Pancreas (tissue), 10 donors: ENCODE measurements around the gene PCF11. TPM values are rescaled to one million over a fixed set of nuclear protein-coding genes. Genes with fewer than 3 reads are reported as not detected.

Experiments used
- ATAC-seq, 4 donors: fragments of 200-7000 bp; cut with Tn5 transposase; one replicate each; pipeline versions ENCODE4 v1.8.0 to v1.9.1; 2020; ENCODE audit warnings: mild to moderate bottlenecking in 4 of 4, moderate library complexity in 4 of 4
- DNase-seq, 6 donors: peaks; one replicate each; pipeline ENCODE4 v3.0.0-alpha.2; 2020
- FAIRE-seq: peaks from 2 replicates; lab custom pipeline; 2012; peaks lifted over from hg19 to GRCh38; lab: Jason Lieb, UNC
- H3K27ac ChIP-seq, 4 donors: fragments of 200-600 bp; sonication (generic); 1 replicate in 3 of 4; 2 replicates in 1 of 4; pipeline versions ENCODE4 v1.5.0 to v1.8.0; 2020
- H3K27me3 ChIP-seq, 4 donors: fragments of 200-600 bp; one replicate each; pipeline ENCODE4 v1.8.0; 2021
- H3K36me3 ChIP-seq, 3 donors: fragments of 200-600 bp; sonication (generic) in 1 of 3; one replicate each; pipeline versions ENCODE4 v1.5.0 to v1.8.0; 2020 to 2021
- H3K4me1 ChIP-seq, 3 donors: fragments of 200-600 bp; one replicate each; pipeline ENCODE4 v1.8.0; 2021
- H3K4me3 ChIP-seq, 4 donors: fragments of 200-600 bp; sonication (generic) in 2 of 4; one replicate each; pipeline versions ENCODE4 v1.5.0 to v1.8.0; 2020 to 2021
- H3K9me3 ChIP-seq, 4 donors: fragments of 200-600 bp; one replicate each; pipeline ENCODE4 v1.8.0; 2021
- WGBS, 2 donors: extraction: QIAGEN DNeasy Blood & Tissue Kit; methylation state at CpG; one replicate each; pipeline ENCODE4 v1.1.7; 2013; 5-methylcytosine and 5-hydroxymethylcytosine counted together
- intact Hi-C, 3 donors: fragments of 100-400 bp; cut with DNase I; formaldehyde crosslinking; loops; one replicate each; pipeline versions ENCODE4 v1.11.1 to v1.14.2; 2022
- polyA plus RNA-seq, 2 donors: library from polyadenylated mRNA; stranded (reverse); fragments of 200-250 nt; gene quantifications; one replicate each; pipeline ENCODE4 v1.2.3, GENCODE V29; 2013
- total RNA-seq, 6 donors: library from RNA; stranded (reverse); fragmentation: NEBNext Ultra II Directional in 4 of 6; extraction: Animal tissue kit (Norgen Biotek cat#: 25700) in 4 of 6; gene quantifications; one replicate each; pipeline versions ENCODE4 v1.2.1 to v1.2.4, GENCODE V29; 2021 to 2023
- TF ChIP-seq, protein P1 (sequence below), 4 donors: fragments of 200-600 bp; sonication (generic) in 3 of 4; IDR thresholded peaks; one replicate each; pipeline versions ENCODE4 v1.5.0 to v1.8.0; 2021; ENCODE audit warnings: antibody characterized with exemption in 4 of 4
- donor health status: healthy with polysubstance abuse.
- donor health status: DM: no; HTN: no; CAD: no; lungs with moderate emphysema.
- donor health status: DM: no; HTN: no; CAD: no.
- donor health status: control.
- donor health status: control.
- donor health status: Bipolar disorder and iron deficiency.
- donor health status: DM: yes; HTN: yes; CAD: no.
- donor health status: DM: no; HTN: no; CAD: no.
- donor health status: DM: no; HTN: no; CAD: no.
- donor health status: DM: yes; HTN: yes; CAD: no.

Gene PCF11
- total and polyA plus RNA-seq, 8 donors = 18.4 to 34.3 (median 25.6) TPM

DNA sequence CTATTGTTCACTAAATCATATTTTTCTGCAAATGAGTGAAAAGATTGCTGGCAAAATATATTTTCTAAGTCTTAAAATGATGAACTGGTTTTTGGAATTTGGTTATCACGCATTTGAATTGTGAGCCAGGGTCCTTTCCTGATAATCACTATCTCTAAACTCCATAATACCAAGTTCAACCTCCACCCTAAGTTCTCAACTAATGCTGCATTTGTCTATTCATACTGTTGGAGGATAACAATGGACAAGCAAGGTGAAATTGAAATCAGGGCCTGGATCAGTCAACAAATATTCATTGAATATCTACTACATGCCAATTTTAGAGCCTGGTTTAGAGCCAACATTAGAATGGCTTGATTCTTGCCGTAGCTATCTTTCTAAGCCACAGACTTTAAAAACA lies 4.7 kb upstream of the PCF11 start:
- DNase-seq (no peak), FAIRE-seq (no peak), ATAC-seq (no peak)
- TF ChIP-seq, protein P1, sequence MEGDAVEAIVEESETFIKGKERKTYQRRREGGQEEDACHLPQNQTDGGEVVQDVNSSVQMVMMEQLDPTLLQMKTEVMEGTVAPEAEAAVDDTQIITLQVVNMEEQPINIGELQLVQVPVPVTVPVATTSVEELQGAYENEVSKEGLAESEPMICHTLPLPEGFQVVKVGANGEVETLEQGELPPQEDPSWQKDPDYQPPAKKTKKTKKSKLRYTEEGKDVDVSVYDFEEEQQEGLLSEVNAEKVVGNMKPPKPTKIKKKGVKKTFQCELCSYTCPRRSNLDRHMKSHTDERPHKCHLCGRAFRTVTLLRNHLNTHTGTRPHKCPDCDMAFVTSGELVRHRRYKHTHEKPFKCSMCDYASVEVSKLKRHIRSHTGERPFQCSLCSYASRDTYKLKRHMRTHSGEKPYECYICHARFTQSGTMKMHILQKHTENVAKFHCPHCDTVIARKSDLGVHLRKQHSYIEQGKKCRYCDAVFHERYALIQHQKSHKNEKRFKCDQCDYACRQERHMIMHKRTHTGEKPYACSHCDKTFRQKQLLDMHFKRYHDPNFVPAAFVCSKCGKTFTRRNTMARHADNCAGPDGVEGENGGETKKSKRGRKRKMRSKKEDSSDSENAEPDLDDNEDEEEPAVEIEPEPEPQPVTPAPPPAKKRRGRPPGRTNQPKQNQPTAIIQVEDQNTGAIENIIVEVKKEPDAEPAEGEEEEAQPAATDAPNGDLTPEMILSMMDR (IDR thresholded peaks at IDR 0.05) = no peak
- H3K27ac ChIP-seq = no peak overlapping the region
- H3K4me3 ChIP-seq = no peak overlapping the region
- H3K27me3 ChIP-seq = no peaks in the 10 kb centered on the region
- no peaks in the 10 kb centered on the region for H3K9me3 ChIP-seq
- no peaks in the 10 kb centered on the region for H3K4me1 ChIP-seq
- 84 to 90% methylated on average over 2 of the region's 2 CpGs for WGBS, 2 donors
- intact Hi-C loops = no loop called here
- H3K36me3 ChIP-seq = no peaks in the 10 kb centered on the region

DNA sequence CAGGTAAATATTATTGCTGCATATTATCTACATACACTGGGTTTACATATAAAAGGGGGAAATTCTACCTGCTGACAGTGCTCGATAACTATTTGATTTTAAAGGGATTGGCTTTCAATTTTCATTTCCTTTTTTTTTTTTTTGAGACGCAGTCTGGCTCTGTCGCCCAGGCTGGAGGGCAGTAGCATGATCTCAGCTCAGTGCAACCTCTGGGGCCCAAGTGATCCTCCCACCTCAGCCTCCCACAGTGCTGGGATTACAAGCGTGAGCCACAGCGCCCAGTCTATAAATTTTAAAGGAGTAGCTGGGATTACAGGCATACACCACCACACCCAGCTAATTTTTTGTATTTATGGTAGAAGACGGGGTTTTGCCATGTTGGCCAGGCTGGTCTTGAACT lies 3.2 kb upstream of the PCF11 start:
- ATAC-seq = no peak
- Histone ChIP-seq H3K36me3 (no peaks in the 10 kb centered on the region), H3K27ac (no peak overlapping the region), H3K27me3 (no peaks in the 10 kb centered on the region), H3K4me1 (no peaks in the 10 kb centered on the region), H3K9me3 (no peaks in the 10 kb centered on the region), H3K4me3 (no peak overlapping the region)
- TF ChIP-seq, protein P1 (IDR thresholded peaks at IDR 0.05) = no peak
- WGBS, 2 donors = 91 to 94% methylated on average over 6 of the region's 6 CpGs
- no peak for FAIRE-seq
- intact Hi-C loops = no loop called here
- no peak for DNase-seq

DNA sequence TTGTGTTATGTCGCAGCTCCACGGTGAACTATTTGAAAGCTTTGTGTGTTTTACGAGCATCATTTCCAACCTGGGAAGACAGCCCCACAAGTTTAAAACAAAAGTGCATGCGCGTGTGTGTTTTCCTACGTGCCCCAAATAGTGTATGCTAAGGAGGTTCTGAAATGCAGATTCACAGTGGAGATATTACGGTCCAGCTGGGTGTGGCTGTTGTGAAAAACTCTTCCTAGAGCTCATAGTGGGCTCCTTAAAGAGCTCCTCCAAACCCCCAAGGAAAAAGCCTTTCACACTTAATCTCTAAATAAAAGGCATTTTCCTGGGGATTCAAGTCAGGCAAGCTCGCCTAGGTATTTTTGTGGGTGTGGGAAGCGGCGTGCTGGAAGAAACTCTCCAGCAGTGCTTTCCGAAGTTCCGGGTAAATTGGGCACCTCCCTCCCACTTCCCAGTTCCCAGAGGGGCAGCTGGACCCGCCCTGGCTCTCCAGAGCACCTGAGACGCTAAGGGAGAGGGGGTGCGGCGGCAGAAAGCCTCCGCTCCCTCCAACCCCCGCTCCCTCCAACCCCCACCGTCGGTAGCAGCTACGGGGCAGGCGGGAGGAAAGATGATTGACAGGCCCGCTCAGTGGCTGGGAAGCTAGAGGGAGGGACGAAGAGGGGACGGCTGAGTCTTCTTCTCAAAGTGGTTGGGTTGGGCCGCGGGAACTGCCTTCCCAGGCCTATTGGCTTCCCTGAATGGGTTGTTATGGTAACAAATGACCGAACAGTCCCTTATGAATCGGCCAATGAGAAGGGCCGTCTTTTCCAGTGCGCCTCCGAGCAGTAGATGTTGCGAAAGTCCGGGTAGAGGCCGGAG lies 561 bp upstream of the PCF11 start:
- peak; percentile 96 for FAIRE-seq

DNA sequence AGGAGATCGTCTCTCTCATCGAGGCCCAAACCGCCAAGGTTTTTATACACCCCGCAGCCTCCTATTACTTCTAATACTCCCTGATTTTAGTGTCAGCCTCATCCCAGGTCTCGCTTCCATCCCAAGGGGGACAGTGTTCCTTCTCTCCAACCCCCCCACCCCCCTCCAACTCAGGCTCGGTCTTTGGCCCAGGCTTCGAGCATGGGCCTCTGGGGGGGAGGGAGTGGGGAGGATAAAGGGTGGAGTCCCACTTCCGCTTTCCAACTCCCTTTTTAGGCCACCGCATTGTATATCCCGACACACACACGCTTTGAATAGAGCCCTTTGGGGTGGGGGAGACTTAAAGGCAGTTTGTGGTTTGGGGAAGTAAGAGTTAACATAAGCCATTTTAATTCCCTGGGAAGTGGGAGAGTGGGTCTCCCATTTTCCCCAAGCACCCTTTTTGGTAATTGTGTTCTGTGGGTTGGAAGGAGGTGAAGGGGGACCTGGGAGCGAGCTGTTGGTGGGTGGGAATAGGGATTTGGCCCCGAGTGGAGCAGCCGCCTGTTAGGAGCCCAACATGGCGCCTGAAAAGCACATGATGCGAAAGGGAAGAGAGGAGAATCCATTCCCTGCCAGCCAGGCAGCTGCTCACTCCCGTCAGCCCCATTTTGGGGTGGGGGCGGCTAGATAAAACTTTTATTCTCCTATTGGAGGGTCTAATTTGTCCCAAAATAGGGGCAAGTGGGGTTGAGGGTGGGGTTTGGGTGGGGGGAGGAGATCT lies 844 bp downstream of the PCF11 start:
- TF ChIP-seq, protein P1 (IDR thresholded peaks at IDR 0.05) = no peak
- no peaks in the 10 kb centered on the region for H3K9me3 ChIP-seq
- 1% methylated on average over 18 of the region's 18 CpGs for WGBS, 2 donors
- ATAC-seq = peak in 3 of 4 donors; percentile 12 to 41 (median 13)
- no peaks in the 10 kb centered on the region for H3K36me3 ChIP-seq
- no peaks in the 10 kb centered on the region for H3K27me3 ChIP-seq
- intact Hi-C loops = no loop called here
- peak overlapping the region; percentile 89 to 100 (median 97) for H3K27ac ChIP-seq
- peak; percentile 45 to 71 (median 56) for DNase-seq
- no peak for FAIRE-seq
- H3K4me1 ChIP-seq = peaks cover 0 to 25% (median 23%) of the 10 kb centered on the region in 3 donors
- peak overlapping the region; percentile 66 to 80 (median 68) for H3K4me3 ChIP-seq

More for the DNA sequence above, 561 bp upstream of the PCF11 start:
- peak; percentile 84 to 91 (median 88) for ATAC-seq
- peak overlapping the region; percentile 74 to 100 (median 88) for H3K27ac ChIP-seq
- intact Hi-C loops = no loop called here
- DNase-seq = peak; percentile 89 to 99 (median 98)
- TF ChIP-seq, protein P1 (IDR thresholded peaks at IDR 0.05) = no peak
- peak overlapping the region; percentile 19 to 54 (median 42) for H3K4me3 ChIP-seq
- 0 to 1% methylated on average over 35 of the region's 35 CpGs for WGBS, 2 donors
- no peaks in the 10 kb centered on the region for H3K27me3 ChIP-seq
- H3K4me1 ChIP-seq = peaks cover 0 to 13% (median 11%) of the 10 kb centered on the region in 3 donors
- no peaks in the 10 kb centered on the region for H3K36me3 ChIP-seq
- H3K9me3 ChIP-seq = no peaks in the 10 kb centered on the region
